ENCODE results near the gene PCSK6. TPM values are rescaled to one million over a fixed set of nuclear protein-coding genes. Genes with fewer than 3 reads are reported as not detected.

PCSK6 gene
- polyA plus RNA-seq, 1 donor from 2014 or later, result 1.1 TPM

GRCh38 chr15:101368086-101368780, 121.3 kb downstream of the PCSK6 start:
- Histone ChIP-seq H2AFZ (ENCODE audit: low read depth, low read length) (no peak overlapping the region), H3K79me2 (replicated peaks; ENCODE audit: insufficient read depth, low read length) (no peaks in the 10 kb centered on the region), H3K4me2 (ENCODE audit: low read length) (no peak overlapping the region), H3F3A (ENCODE audit: insufficient read depth, low read length, poor library complexity, severe bottlenecking) (no peaks in the 10 kb centered on the region), H3K27ac (ENCODE audit: low read length) (no peak overlapping the region), H3K9me3 (ENCODE audit: low read length) (no peaks in the 10 kb centered on the region), H4K20me1 (ENCODE audit: insufficient read depth) (no peaks in the 10 kb centered on the region), H3K27me3 (ENCODE audit: insufficient read depth, low read depth, low read length) (no peaks in the 10 kb centered on the region), H3K36me3 (ENCODE audit: insufficient read depth, low read length) (no peaks in the 10 kb centered on the region), H3K9me2 (ENCODE audit: insufficient read depth, low read length) (no peaks in the 10 kb centered on the region), H3K4me3 (ENCODE audit: low read length) (no peak overlapping the region), H3K9ac (ENCODE audit: low read length) (no peak overlapping the region)
- no peak for TF ChIP-seq EZH2 (IDR thresholded peaks at IDR 0.05; ENCODE audit: borderline replicate concordance, insufficient read depth, low read length, poor library complexity, severe bottlenecking)

GRCh38 chr15:101366853-101367252, 122.7 kb downstream of the PCSK6 start:
- no peak overlapping the region for H3K9ac ChIP-seq (ENCODE audit: low read length)
- no peaks in the 10 kb centered on the region for H3K27me3 ChIP-seq (ENCODE audit: insufficient read depth, low read depth, low read length)
- no peaks in the 10 kb centered on the region for H3K36me3 ChIP-seq (ENCODE audit: insufficient read depth, low read length)
- H3K27ac ChIP-seq (ENCODE audit: low read length), result no peak overlapping the region
- no peaks in the 10 kb centered on the region for H3F3A ChIP-seq (ENCODE audit: insufficient read depth, low read length, poor library complexity, severe bottlenecking)
- TF ChIP-seq POLR2AphosphoS5 (IDR thresholded peaks at IDR 0.05) (no peak), MXI1 (conservative IDR thresholded peaks at IDR 0.05; ENCODE audit: poor library complexity, severe bottlenecking) (no peak), CTCF (IDR thresholded peaks at IDR 0.05; ENCODE audit: poor library complexity, severe bottlenecking) (no peak), RAD21 (conservative IDR thresholded peaks at IDR 0.05) (no peak)
- H3K9me3 ChIP-seq (ENCODE audit: low read length), result no peaks in the 10 kb centered on the region
- H4K20me1 ChIP-seq (ENCODE audit: insufficient read depth), result no peaks in the 10 kb centered on the region
- H2AFZ ChIP-seq (ENCODE audit: low read depth, low read length), result no peak overlapping the region
- no peak overlapping the region for H3K4me2 ChIP-seq (ENCODE audit: low read length)
- H3K79me2 ChIP-seq (replicated peaks; ENCODE audit: insufficient read depth, low read length), result no peaks in the 10 kb centered on the region
- no peak overlapping the region for H3K4me3 ChIP-seq (ENCODE audit: low read length)
- no peaks in the 10 kb centered on the region for H3K9me2 ChIP-seq (ENCODE audit: insufficient read depth, low read length)

- H3F3A ChIP-seq (ENCODE audit: insufficient read depth, low read length, poor library complexity, severe bottlenecking), result no peaks in the 10 kb centered on the region
- H3K4me2 ChIP-seq (ENCODE audit: low read length), result no peak overlapping the region
- H3K79me2 ChIP-seq (replicated peaks; ENCODE audit: insufficient read depth, low read length), result no peaks in the 10 kb centered on the region
- no peak overlapping the region for H2AFZ ChIP-seq (ENCODE audit: low read depth, low read length)
- TF ChIP-seq SMC3 (conservative IDR thresholded peaks at IDR 0.05; ENCODE audit: poor library complexity), result no peak
- no peak for TF ChIP-seq CTCF (IDR thresholded peaks at IDR 0.05; ENCODE audit: poor library complexity, severe bottlenecking)
- no peak for TF ChIP-seq POLR2AphosphoS5 (IDR thresholded peaks at IDR 0.05)
- TF ChIP-seq REST (IDR thresholded peaks at IDR 0.05; ENCODE audit: borderline replicate concordance), result no peak
- no peak for TF ChIP-seq RAD21 (conservative IDR thresholded peaks at IDR 0.05)
- TF ChIP-seq TAF1 (IDR thresholded peaks at IDR 0.05; ENCODE audit: low read depth), result no peak
- no peak for TF ChIP-seq EZH2 (IDR thresholded peaks at IDR 0.05; ENCODE audit: borderline replicate concordance, insufficient read depth, low read length, poor library complexity, severe bottlenecking)
- no peak for TF ChIP-seq EP300 (conservative IDR thresholded peaks at IDR 0.05; ENCODE audit: poor library complexity, severe bottlenecking)
- no peak for TF ChIP-seq MXI1 (conservative IDR thresholded peaks at IDR 0.05; ENCODE audit: poor library complexity, severe bottlenecking)
- no peak overlapping the region for H3K9ac ChIP-seq (ENCODE audit: low read length)
- no peaks in the 10 kb centered on the region for H4K20me1 ChIP-seq (ENCODE audit: insufficient read depth)
- no peak overlapping the region for H3K27ac ChIP-seq (ENCODE audit: low read length)
- H3K9me2 ChIP-seq (ENCODE audit: insufficient read depth, low read length), result no peaks in the 10 kb centered on the region
- no peak overlapping the region for H3K4me3 ChIP-seq (ENCODE audit: low read length)
- no peaks in the 10 kb centered on the region for H3K36me3 ChIP-seq (ENCODE audit: insufficient read depth, low read length)
- no peaks in the 10 kb centered on the region for H3K27me3 ChIP-seq (ENCODE audit: insufficient read depth, low read depth, low read length)
- no peaks in the 10 kb centered on the region for H3K9me3 ChIP-seq (ENCODE audit: low read length)
Measured at GRCh38 chr15:101362986-101363566, 126.4 kb downstream of the PCSK6 start.

Data from neural cell (in vitro differentiated cells).